GM19438 (cell line): ENCODE results near the gene TP73.

Experiments
- ATAC-seq: cut with Tn5 transposase; IDR thresholded peaks from one replicate; pipeline ENCODE4 v1.9.1; 2021; ENCODE audit warnings: low read depth; ENCODE audit not compliant: unreplicated experiment

TP73 gene

DNA sequence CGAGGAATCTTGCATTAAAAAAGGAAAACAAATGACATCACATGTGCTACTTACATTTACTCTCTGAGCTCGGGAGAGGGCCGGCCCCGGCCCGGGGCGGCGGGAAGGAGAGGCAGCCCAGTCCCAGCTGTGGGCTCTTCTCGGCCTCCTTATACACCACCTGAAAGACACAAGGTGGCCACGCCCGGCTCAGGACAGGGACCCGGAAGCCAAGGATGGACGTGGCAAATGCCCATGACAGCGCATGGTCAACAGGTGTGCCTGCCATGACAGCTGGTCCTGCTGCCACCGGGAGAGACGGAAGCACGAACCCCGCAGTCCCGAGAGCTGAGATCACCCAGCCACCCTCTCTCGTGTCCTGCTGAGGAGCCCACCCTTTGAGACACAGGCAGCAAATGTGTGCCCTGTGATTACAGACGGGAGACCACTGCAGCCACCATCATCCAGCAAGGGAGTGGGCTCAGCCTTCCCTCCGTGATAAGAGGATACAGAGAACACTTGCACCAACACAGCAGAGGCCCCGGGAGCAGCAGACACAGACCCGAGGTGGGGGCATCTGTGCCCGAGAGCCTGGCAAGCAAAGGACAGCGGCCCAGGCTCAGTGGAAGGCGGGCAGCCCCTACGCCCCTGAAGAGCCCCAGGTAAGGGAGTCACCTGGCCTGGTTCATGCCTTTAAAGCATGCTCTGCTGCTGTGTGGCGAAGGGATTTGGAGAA, 18.8 kb upstream of the TP73 start:
- ATAC-seq = no peak

DNA sequence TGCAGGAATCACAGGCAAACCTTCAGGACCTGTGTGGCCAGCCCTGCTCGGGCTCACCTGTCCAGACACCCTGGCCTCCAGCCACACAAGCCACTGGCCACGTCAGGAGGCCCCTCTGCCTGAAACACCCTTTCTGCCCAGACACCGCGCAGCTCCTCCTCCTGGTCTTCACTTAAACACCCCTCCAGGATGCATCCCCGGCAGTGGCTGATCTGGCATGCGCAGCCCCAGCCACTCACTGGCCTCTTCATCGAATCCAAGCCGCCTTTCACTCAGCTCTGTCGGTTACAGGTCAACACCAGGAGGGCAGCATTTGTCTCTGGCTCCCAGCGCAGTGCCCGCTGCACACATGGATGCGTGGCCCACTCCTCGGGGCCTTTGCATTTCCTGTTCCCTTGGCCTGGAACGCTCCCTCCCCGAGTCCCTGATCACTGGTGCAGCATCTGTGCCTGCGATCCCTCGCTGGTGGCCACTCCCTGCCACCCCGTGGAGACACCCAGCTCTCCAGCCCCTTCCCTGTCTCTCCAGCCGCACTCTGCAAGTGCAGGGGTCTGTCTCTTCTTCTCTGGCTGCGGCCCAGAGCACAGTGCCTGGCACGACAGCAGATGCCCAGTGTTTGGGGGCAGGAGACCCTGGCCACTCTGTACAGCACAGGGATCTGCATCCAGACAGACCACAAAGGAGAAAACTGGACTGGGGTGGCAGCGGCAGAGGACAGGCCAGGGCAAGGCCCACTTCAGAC, 18.1 kb upstream of the TP73 start:
- ATAC-seq = no peak

DNA sequence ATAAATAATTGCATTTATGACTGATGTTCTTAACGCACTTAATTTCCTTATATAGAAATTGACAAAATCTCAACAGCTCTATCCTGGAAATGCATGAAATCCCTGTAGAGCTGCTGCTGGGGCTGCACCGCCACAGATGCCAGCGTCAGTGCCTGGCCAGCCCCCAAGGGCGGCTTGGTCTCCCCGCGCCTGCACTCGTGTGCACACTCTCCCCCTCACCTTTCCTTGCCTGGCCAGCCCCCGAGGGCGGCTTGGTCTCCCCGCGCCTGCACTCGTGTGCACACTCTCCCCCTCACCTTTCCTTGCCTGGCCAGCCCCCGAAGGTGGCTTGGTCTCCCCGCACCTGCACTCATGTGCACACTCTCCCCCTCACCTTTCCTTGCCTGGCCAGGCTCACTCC, 16.2 kb upstream of the TP73 start:
- no peak for ATAC-seq

DNA sequence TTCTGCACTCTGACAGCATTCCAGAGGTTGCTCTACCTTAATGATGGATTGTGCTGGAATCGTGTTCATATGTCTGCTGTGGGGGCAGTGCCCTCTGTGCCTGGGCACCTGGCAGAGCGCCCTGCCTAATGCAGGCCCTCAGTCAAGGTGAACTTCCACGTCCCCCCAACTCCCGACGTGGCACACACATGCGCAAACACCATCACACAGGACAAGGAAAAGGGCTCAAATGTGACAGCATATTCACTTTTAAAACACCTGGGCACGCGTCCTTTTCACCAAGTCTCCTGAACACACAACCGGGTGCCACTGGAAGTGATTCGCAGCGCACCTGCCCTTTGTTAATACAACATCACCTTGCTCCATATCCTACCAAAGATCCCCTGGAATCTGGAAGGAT, 15.8 kb upstream of the TP73 start:
- no peak for ATAC-seq

DNA sequence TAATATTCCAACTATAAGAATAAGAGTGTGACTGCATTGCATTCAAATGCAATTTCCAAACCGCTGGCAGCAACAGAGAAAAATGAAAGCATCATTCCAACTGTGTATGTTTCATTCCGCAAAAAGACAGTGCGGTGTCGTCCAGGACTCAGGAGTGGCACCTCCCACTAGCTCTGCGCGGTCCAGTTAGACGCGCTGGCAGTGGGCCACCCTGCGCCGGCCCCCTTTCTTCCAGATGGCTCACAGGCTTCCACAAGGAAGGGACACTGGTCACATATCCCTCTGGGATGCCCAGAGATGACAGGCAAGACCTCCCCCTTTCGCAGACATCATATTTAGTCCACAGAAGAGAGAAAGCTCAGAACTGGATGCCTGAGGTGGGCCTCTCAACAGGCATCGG, 14.3 kb upstream of the TP73 start:
- ATAC-seq = no peak

DNA sequence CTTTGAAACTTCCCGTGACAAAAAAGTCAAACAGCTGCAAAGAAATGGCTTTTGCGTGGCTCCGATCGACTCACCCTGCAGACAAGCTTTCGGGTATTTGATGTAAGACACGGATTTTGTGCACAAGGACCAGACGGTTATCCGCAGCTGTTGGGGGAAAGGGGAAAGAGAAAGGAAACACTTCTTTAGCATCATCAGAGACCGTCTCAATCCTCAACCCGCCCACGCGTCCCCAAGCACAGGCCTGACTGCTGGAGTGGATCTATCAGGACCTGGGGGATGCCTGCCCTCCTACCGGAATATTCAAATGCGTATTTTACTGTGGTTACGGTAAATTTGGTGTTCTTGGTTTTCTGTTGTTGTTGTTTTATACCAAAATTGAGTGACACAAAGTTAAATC, 13.6 kb upstream of the TP73 start:
- no peak for ATAC-seq

DNA sequence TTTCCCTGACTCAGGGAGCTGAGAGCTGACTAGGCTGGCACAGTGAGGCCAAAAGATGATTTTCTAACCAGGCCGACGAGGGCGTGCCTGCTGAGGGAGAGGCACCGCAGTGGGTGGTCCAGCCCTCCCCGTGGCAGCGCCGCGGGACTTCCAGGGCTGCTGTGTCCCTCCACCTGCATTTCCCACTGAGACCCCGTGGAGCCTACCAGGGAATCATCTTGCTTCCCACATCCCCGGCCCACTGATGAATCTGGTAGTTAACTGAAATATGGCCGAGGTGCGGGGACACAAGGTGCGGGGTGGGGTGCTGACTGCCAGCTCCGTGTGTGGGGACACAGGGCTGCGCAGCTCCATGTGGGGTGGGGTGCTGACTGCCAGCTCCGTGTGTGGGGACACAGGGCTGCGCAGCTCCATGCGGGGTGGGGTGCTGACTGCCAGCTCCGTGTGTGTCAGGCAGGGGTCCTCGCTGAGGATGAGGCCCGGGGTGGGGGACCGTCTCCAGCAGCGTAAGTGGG, 12.9 kb upstream of the TP73 start:
- ATAC-seq = no peak

DNA sequence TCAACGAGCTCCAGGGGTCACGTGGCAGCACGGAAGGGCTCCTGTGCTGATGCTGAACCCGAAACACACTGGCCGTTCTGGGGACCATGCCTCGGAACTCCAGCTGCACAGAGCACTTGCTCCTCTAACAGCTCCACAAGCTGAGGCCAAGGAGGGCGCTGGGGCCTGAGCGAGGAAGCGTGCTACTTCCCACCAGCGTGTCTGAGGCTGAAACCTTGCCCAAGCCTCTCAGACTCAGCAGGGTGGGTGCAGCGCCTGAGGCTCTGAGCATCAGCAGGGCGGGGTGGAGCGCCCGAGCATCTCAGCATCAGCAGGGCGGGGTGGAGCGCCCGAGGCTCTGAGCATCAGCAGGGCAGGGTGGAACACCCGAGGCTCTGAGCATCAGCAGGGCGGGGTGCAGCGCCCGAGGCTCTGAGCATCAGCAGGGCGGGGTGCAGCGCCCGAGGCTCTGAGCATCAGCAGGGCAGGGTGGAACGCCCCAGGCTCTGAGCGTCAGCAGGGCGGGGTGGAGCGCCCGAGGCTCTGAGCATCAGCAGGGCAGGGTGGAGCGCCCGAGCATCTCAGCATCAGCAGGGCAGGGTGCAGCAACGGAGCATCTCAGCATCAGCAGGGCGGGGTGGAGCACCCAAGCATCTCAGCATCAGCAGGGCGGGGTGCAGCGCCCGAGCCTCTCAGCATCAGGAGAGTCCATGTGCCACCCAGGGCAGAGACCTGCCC, 12.0 kb upstream of the TP73 start:
- ATAC-seq = no peak

DNA sequence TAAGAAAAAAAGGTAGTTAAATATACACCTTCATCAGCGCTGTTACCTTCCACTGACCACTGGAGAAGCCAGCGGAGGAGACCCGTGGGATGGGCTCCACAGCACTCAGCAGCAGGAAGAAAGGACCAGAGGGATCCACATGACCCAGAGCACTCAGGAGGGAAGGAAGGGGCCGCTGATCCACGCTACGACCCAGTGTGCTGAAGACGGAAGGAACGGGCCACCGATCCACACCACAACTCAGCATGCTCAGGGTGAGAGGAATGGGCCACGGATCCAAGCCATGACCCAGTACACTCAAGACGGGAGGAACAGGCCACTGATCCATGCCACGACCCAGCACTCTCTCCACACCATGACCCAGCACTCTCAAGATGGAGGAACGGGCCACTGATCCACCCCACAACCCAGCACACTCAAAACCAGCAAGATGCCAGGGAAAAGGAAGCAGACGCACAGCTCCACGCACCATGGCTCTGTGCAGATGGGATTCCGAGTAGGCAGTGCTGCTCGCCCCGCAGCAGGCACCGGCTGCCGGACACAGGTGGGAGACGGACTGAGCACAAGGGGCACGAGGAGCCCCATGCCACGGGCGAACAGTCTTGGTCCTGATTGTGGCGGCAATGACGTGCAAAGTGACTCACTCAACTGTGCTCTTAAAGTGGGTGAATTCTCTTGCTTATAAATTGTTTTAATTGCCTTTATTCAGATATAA, 11.1 kb upstream of the TP73 start:
- no peak for ATAC-seq

DNA sequence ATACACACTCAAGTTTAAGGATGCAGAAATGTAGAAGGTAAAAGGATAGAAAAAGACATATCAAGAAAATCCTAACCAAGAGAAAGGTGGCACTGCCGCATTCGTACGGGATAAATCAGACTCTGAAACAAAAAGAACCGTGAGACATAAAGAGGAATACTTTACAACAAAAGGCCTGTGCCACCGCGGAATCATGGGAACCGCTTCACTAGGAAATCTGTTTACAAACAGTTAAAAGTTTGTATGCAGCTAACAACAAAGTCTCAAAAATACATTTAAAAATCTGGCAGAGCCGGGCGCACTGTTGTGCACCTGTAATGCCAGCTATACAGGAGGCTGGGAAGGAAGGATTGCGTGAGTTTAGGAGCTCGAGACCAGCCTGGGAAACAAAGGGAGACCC, 10.5 kb upstream of the TP73 start:
- ATAC-seq = no peak

DNA sequence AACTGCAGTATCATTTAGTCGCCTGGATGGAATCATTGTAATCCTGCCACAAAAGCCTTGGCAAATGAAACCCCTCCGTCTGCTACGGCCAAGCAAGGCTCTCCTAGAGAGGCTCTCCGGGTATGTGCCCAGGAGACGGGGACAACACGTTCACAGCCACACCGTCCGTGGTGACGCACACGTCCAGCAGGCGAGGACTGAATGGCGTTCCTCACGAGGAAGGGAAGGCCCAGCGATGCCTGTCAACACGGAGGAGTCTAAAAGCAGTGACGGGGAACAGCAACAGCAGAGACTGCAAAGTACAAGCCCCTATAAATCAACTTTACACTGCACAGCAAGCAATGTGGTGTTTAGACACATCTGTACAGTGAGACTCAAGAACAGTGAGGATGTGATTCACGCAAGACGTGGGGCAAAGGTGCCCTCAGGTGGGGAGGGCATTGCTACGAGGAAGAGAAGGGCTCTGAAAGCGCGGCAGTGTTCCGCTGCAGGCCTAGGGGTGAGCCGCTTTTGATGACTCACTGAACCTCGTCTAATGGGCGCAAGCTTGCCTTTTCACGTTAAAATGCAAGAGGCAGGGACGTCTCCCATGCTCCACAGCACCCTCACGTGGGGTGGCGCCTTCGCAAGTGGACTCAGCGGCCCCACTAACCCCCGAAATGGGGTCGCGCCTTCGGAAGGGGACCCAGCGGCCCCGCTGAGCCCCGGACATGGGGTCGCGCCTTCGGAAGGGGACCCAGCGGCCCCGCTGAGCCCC, 9.2 kb upstream of the TP73 start:
- no peak for ATAC-seq

DNA sequence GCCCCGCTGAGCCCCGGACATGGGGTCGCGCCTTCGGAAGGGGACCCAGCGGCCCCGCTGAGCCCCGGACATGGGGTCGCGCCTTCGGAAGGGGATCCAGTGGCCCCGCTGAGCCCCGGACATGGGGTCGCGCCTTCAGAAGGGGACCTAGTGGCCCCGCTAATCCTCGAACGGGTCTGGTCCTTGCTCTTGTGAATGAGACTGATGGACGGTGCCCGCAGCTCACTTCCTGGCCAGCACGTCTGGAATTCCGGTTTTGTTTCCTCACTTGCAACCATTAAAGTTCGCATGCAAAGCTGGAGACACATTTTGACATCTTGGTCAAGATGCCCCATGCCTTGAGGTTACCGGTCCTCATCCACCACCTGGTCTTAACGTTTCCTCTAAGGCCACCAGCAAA, 8.0 kb upstream of the TP73 start:
- no peak for ATAC-seq

DNA sequence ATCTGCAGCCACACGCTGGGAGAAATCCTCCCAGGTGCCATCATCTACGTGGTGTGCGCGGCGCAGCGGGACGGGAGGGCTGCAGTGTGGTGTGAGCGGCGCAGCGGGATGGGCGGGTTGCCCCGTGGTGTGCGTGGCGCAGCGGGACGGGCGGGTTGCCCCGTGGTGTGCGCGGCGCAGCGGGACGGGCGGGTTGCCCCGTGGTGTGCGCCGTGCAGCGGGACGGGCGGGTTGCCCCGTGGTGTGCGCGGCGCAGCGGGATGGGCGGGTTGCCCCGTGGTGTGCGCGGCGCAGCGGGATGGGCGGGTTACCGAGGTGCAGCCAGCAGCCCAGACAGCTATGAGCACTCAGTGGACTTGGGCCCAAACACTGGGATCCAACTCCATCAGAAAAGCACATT, 7.1 kb upstream of the TP73 start:
- no peak for ATAC-seq

DNA sequence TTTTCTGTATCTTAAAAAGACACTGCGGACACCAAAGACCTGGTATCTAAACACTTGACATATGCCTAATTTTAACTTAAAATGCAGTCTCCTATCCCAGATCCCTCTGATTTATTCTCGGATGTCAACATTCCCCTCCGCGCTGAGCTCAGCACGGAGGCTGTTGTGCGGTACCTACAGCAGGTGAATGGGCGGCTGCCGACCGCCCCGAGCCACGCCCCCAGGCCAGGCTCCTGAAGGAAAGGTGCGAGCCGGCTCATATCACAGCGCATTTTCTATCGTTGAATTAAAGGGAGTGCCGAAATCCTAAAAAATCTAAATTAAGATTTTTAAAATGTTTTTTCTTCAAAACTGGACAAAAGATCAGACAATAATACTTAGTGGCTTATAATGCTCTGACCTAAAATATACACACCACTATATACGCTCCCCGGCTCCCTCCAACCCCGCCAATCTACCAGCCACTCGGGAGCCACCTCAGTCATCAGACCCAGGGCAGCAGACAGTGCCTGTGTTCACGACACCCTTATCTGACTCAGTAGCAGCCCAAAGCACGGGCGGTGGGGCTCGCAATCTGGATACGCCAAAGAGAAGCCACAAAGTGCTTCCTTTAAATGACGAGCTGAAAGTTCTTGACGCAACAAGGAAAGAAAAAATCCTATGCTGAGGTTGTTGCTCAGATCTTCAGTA, 6.5 kb upstream of the TP73 start:
- ATAC-seq = no peak

DNA sequence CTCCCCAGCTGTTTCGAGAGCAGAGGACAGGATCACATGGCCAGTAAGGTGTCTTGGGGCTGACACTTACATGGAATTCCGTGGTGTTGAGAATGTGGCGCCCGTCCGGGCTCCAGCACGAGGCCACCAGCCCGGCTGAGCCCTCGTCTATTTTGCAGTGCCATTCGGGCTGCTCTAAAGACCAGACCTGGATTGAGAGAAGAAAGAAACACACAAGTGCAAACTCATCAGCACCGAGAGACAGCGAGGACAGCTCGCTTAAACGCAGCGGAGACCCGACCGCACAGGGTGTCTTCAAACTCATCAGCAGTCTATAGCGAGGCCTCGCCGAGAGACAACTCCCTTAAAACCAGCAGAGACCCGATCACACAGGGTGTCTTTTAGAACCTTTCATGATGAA, 5.7 kb upstream of the TP73 start:
- ATAC-seq = no peak

DNA sequence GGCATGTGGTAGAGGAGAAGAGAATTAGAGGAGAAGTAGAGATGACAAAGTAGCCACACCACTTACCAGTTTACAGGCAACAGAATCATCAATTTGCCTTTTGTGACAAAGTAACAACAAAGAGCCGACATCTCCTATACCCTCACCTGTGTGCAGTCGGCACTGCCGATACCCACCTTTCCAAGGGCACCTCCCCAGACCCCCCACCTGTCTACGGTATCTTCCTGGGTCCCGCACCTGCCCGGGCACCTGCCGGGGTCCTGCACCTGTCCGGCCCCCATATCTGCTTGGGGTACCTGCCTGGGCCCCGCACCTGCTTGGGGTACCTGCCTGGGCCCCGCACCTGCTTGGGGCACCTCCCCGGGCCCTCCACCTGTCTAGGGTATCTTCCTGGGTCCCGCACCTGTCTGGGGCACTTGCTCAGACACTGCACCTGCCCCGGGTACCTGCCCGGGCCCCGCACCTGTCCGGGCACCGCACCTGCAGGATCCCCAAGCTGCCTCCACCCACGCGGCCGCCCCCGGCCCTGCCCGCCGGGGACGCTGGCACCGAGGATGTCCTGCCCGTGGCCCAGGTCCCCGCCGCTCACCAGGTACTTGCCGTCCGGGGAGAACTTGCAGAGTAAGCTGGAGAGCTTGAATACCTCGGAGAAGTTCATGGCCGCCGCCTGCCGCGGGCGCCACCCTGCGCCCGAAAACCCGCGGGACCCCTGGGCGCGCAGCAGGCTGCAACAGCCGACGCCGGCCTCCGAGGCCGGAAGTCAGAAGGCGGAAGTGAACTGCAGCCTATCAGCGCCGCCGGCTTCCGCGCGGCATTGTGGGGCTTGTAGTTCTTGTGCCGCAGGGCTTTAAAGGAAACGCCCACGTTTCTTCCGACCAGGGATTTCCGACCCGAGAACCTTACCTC, 2.7 kb upstream of the TP73 start, which contains the start of gene WRAP73:
Gene WRAP73, minus strand, starts transcription at position 762 of the 906 bp plus-strand sequence. Its CDS starts 104 bp downstream, at position 658.
- peak; percentile 62 for ATAC-seq

DNA sequence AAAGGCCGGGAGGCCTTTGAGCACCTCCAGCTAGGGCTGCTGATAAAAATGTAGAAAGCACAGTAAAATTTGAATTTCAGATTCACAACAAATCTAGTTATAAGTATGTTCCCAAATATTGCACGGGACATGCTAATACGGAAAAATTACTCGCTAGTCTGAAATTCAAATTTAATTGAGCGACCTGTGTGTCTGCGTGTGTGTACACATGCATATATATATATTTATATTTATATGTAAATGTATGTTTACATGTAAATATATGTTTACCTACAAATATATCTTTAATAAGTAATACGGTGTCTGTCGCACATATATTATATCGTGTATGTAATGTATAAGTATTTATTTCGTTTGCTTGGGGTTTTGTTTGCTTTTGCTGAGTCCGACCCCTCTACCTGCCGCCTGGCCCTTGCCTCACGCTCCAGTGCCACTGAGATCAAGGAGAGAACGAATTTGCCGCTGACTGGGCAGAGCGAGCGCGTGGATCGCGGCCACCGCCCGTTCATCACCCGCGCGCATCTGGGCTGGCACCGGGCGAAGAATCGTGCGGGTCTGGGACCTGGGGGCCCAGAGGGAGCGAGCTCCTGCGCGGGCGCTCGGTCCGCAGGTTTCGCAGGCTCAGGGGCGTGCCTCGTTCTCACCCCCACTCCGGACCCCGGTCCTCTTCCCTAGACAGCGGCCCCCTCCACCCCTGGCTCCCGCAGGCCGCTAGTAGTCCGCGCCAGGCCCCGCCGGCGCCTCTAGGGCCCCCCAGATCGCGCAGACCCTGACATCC, 1.9 kb upstream of the TP73 start:
- ATAC-seq = no peak
